Fibroblast of lung (primary cell): Measurements from ENCODE around the gene TSSK2. TPM values are rescaled to one million over a fixed set of nuclear protein-coding genes. Genes with fewer than 3 reads are reported as not detected.
A peak's percentile ranks its signal among the peaks of the same experiment; 100 is the strongest.

Experiments used
- DNase-seq, 2 donors: peaks; one replicate each; pipeline versions ENCODE4 v3.0.0 to v3.0.0-alpha.2; 2010; ENCODE audit warnings: low read depth in 2 of 2
- H2AFZ ChIP-seq: 2 replicates; pipeline ENCODE4 v1.5.1; 2012; ENCODE audit warnings: low read length, control low read depth, inconsistent platforms
- H3K27ac ChIP-seq: 2 replicates; pipeline ENCODE4 v1.5.1; 2011; ENCODE audit warnings: low read length, control low read depth; ENCODE audit not compliant: insufficient read depth
- H3K27me3 ChIP-seq: 2 replicates; pipeline ENCODE4 v1.5.1; 2011; ENCODE audit warnings: mild to moderate bottlenecking, low read length; ENCODE audit not compliant: control insufficient read depth, insufficient read depth
- H3K36me3 ChIP-seq: 2 replicates; pipeline ENCODE4 v1.5.1; 2011; ENCODE audit warnings: low read length; ENCODE audit not compliant: control insufficient read depth, insufficient read depth
- H3K4me1 ChIP-seq: 2 replicates; pipeline ENCODE4 v1.5.1; 2011; ENCODE audit warnings: low read length; ENCODE audit not compliant: control insufficient read depth, insufficient read depth; ENCODE audit errors: extremely low read depth
- H3K4me2 ChIP-seq: 2 replicates; pipeline ENCODE4 v1.5.1; 2011; ENCODE audit warnings: low read length, control low read depth; ENCODE audit not compliant: insufficient read depth; ENCODE audit errors: extremely low read depth
- H3K4me3 ChIP-seq, 4 experiments: fragments of 200-600 bp in 1 of 4; sonication (generic) in 1 of 4; replicated peaks in 1 of 4; 2 replicates each; pipeline ENCODE4 v1.5.1; 2011 to 2016; ENCODE audit warnings: low read length in 4 of 4, low read depth in 3 of 4, mild to moderate bottlenecking in 3 of 4, control low read depth in 2 of 4, inconsistent platforms in 1 of 4, mixed read lengths in 1 of 4; ENCODE audit not compliant: insufficient read depth in 1 of 4; ENCODE audit errors: control extremely low read depth in 1 of 4
- H3K79me2 ChIP-seq: 2 replicates; pipeline ENCODE4 v1.5.1; 2012; ENCODE audit warnings: mild to moderate bottlenecking, low read length, inconsistent platforms; ENCODE audit not compliant: control insufficient read depth, insufficient read depth
- H3K9ac ChIP-seq: 2 replicates; pipeline ENCODE4 v1.5.1; 2011; ENCODE audit warnings: mild to moderate bottlenecking, low read length, control low read depth; ENCODE audit not compliant: insufficient read depth
- H3K9me3 ChIP-seq: 2 replicates; pipeline ENCODE4 v1.5.1; 2012; ENCODE audit warnings: low read depth, low read length; ENCODE audit not compliant: control insufficient read depth, insufficient read depth
- H4K20me1 ChIP-seq: 2 replicates; pipeline ENCODE4 v1.5.1; 2011; ENCODE audit warnings: low read length; ENCODE audit not compliant: control insufficient read depth, insufficient read depth; ENCODE audit errors: extremely low read depth
- EZH2 ChIP-seq: IDR thresholded peaks from 2 replicates; pipeline ENCODE4 v1.5.1; 2012; ENCODE audit warnings: low read length, control low read depth, mild to moderate bottlenecking; ENCODE audit errors: missing control alignments
- polyA plus RNA-seq, 2 donors: library from polyadenylated mRNA; depleted of rRNA in 1 of 2; stranded (reverse) in 1 of 2; unstranded in 1 of 2; fragments of >200 nt; gene quantifications; 2 replicates each; pipeline ENCODE4 v1.2.1, GENCODE V29; 2011 to 2012; ENCODE audit warnings: missing spikeins in 1 of 2
- total RNA-seq: library from RNA; depleted of rRNA; stranded (reverse); fragments of >200 nt; gene quantifications from 2 replicates; pipeline ENCODE4 v1.2.1, GENCODE V29; 2014
- TF ChIP-seq, protein P1 (sequence below), 2 donors: IDR thresholded peaks in 1 of 2; conservative IDR thresholded peaks in 1 of 2; 1 replicate in 1 of 2; 2 replicates in 1 of 2; pipeline ENCODE4 v1.5.1; 2011 to 2012; ENCODE audit warnings: low read length in 2 of 2, control low read depth in 1 of 2, inconsistent platforms in 1 of 2, low read depth in 1 of 2, mild to moderate bottlenecking in 1 of 2

The TSSK2 gene
- total and polyA plus RNA-seq, 2 donors (not counting 1 experiment from before 2014, with no cell fraction given): not detected

DNA sequence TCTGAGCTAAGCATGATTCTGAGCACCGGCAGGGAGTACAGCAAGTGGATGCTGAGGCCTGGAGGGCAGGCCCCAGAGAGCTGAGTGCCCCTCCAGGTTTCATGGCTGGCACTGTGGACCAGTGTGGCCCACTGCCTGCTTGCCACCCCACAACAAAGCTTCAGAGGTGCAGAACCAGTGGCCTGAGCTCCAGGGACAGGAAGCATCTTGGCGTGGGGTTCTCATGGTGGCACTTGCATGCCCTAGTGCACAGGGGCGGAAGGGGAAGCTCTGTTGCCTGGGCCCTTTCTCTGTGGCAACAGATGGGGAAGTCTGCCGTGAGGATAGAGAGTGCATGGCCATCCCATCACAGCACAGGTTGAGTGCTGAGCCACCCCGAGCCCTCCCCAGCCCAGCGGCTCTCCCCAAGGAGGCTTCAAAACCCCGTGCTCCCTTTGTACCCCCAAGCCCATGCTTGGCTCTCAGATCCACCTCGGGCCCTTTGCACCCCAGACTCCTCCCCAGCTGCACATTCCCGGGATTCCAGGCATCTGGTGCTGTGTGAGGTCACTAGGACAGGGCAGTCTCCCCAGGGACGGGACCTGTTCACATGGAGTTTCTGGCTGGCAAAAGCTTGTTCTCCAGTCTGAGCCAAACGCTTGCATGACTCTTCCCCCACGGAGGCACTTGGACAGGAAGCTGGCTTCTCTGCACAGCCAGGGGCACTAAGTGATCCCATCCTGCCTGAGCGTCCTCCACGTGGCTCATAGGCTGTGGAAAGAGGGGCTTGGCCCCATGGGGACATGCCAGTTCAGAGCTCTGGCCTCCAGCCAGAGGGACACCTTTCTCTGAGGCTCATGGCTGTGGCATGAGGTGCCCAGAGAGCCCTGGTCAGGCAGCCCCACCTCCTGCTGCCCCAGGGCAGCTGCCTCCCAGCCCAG is 43.3 kb downstream of the TSSK2 start:
- H3K4me2 ChIP-seq: peak overlapping the region; percentile 19
- H3K79me2 ChIP-seq: peaks cover 49% of the 10 kb centered on the region
- peaks cover 11% of the 10 kb centered on the region for H3K36me3 ChIP-seq
- H4K20me1 ChIP-seq: no peaks in the 10 kb centered on the region
- no peaks in the 10 kb centered on the region for H3K27me3 ChIP-seq
- H3K27ac ChIP-seq: peak overlapping the region; percentile 63
- H3K4me3 ChIP-seq: no peak overlapping the region
- peak; percentile 58 to 69 for DNase-seq
- H3K4me1 ChIP-seq: peaks cover 38% of the 10 kb centered on the region
- no peak for TF ChIP-seq EZH2
- TF ChIP-seq, protein P1, sequence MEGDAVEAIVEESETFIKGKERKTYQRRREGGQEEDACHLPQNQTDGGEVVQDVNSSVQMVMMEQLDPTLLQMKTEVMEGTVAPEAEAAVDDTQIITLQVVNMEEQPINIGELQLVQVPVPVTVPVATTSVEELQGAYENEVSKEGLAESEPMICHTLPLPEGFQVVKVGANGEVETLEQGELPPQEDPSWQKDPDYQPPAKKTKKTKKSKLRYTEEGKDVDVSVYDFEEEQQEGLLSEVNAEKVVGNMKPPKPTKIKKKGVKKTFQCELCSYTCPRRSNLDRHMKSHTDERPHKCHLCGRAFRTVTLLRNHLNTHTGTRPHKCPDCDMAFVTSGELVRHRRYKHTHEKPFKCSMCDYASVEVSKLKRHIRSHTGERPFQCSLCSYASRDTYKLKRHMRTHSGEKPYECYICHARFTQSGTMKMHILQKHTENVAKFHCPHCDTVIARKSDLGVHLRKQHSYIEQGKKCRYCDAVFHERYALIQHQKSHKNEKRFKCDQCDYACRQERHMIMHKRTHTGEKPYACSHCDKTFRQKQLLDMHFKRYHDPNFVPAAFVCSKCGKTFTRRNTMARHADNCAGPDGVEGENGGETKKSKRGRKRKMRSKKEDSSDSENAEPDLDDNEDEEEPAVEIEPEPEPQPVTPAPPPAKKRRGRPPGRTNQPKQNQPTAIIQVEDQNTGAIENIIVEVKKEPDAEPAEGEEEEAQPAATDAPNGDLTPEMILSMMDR (conservative IDR thresholded peaks at IDR 0.05 in 1 of 2, IDR thresholded peaks at IDR 0.05 in 1 of 2; ENCODE audit: low read depth in 1 of 2, low read length in 2 of 2): no peak
- H3K9ac ChIP-seq: peak overlapping the region; percentile 20
- H3K9me3 ChIP-seq: no peaks in the 10 kb centered on the region
- no peak overlapping the region for H2AFZ ChIP-seq

DNA sequence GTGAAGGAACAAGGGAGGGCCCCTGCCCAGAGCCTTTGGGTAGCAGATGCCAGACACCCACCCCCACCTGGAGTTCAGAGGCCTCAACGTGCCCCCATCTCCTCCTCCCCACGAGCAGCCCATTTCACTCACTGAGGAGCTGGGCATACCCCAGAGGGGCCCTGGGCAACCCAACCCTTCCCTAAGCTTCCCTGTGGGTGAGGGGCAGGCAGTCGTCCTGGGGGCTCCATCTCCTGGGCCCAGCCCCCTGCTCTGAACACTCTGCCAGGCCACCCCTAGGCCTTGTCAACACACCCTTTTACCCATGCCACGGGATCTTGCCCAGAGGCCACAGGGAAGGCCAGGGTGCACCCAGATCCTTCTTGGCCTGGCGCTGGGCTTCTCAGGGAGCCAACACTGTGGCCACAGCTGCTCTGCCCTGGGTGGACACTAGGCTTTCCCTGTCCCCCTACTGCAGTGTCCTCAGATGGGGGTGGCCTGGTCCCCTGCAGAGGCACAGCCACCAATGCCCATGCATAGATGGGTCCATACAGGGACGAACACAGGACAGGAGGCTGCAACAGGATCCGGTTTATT is 44.0 kb downstream of the TSSK2 start:
- Histone ChIP-seq H3K4me1 (peaks cover 37% of the 10 kb centered on the region), H3K4me2 (peak overlapping the region; percentile 19)

More for the DNA sequence above, 44.0 kb downstream of the TSSK2 start:
- H3K36me3 ChIP-seq: peaks cover 11% of the 10 kb centered on the region
- H4K20me1 ChIP-seq: no peaks in the 10 kb centered on the region
- no peak overlapping the region for H3K4me3 ChIP-seq
- peaks cover 49% of the 10 kb centered on the region for H3K79me2 ChIP-seq
- DNase-seq: no peak
- peak overlapping the region; percentile 20 for H3K9ac ChIP-seq
- peak overlapping the region; percentile 63 for H3K27ac ChIP-seq
- H3K9me3 ChIP-seq: no peaks in the 10 kb centered on the region
- H2AFZ ChIP-seq: no peak overlapping the region
- H3K27me3 ChIP-seq: no peaks in the 10 kb centered on the region
- TF ChIP-seq, protein P1 (conservative IDR thresholded peaks at IDR 0.05 in 1 of 2, IDR thresholded peaks at IDR 0.05 in 1 of 2; ENCODE audit: low read depth in 1 of 2, low read length in 2 of 2): no peak
- TF ChIP-seq EZH2: no peak
